COLO829 (cell line): ENCODE data around the gene SERTAD1.
"Not testable (repeated sequence)": the region's sequence is repeated elsewhere in the genome, so short reads cannot be mapped to it uniquely, and the experiment has no call there.

ENCODE experiments used
- DNase-seq: peaks from one replicate; pipeline ENCODE4 v3.0.0; 2012; ENCODE audit warnings: low spot score

Gene SERTAD1

DNA sequence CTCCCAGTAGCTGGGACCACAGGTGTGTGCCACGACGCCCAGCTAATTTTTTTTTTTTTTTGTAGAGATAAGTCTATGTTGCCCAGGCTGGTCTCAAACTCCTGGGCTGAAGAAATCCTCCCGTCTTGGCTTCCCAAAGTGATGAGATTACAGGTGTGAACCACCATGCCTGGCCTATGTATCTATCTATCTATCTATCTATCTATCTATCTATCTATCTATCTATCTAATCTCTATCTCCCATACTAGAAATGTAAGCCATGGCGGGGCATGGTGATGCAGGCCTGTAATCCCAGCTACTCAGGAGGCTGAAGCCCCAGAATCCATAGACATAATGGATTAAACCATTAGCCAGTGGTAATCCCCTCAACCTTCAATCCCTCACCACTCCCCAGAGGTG is 24.9 kb upstream of the SERTAD1 start:
- DNase-seq, result no peak

GRCh38 chr19:40449506-40449905 is 23.7 kb upstream of the SERTAD1 start:
- DNase-seq, result no peak

DNA sequence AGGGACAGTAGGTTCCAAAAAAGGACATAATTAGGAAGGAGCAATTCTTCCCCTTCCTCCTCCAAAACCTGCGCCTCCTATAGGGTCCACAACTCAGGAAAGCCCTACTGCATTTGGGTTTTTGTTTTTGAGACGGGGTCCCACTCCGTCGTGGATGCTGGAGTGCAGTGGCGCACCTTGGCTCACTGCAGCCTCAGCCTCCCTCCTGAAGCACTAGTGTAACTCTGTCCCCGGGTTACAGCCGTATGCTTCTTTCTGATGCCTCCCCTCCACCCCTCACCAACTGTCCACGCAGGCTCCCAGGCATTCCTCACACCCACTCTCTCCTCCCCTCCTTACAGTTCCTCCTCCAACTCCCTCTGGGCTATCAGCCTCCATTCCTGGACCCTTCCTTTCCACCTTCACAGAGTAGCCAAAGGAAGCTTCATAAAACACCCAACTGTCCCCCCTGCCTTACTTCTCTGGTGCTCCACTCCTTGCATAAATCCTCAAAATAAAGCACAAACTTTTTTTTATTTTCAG is 20.5 kb upstream of the SERTAD1 start:
- DNase-seq, result no peak

- DNase-seq, result peak; percentile 15
These were observed 20.0 kb upstream of the SERTAD1 start for GRCh38 chr19:40445780-40446262.

GRCh38 chr19:40444825-40445312 is 19.1 kb upstream of the SERTAD1 start:
- no peak for DNase-seq

- peak; percentile 95 for DNase-seq
These were observed 18.4 kb upstream of the SERTAD1 start, which contains the start of gene SERTAD3 for GRCh38 chr19:40444000-40444824. SERTAD3 (minus strand) TSS chr19:40444335; CDS start chr19:40442080, 2,255 bp downstream.

GRCh38 chr19:40443131-40443999 is 17.6 kb upstream of the SERTAD1 start:
- DNase-seq, result peak; percentile 100

DNA sequence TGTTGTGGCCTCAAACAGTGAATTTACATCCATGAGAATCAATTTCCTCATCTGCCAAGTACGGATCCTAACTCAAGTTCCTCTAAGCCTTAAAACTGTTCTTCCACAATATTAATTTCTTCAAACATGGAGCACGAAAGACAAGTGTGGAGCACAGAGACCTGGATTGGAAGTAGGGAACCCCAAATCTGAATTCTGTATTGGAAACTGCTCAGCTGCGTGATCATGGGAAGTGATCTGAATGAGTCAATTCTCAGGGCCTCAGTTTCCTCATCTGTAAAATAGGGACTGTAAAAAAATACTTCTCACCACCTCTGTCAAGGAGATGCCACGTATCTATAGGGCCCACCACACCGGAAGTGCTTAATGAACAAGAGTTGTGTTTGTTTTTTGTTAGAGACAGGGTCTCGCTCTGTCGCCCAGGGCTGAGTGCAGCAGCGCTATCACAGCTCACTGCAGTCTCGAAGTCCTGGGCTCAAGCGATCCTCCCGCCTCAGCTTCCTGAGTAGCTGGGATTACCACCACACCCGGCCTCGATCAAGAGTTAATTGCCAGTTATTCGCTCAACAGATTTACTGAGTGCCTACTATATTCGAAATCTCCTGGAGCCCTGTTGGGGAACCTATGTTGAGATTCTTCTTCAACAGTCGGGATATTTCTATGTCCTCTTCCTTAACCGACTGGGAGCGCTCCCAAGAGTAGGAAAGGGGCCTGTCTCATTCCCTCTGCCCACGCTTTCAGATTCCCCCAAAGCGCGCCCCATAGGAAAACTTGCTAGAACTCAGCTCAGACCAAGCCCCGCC is 16.7 kb upstream of the SERTAD1 start:
- no peak for DNase-seq

- DNase-seq, result no peak
These were observed 16.0 kb upstream of the SERTAD1 start for GRCh38 chr19:40441719-40442253.

DNA sequence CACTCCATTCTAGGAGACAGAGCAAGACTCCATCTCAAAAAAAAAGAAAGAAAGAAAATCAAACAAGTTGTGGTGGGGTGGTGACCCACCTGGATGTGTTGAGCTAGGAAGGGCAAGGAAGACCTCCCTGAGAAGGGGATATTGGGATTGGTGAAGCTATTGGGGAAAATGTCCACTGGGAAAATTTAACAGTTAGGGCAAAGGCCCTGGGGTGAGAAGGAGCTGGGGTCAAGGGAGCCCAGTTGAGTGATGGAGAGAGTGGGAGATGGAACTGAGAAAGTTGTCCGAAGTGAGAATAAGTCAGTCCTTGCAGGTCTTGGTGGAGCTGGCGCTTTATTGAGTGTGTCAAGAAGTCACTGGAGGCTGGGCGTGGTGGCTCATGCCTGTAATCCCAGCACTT is 12.5 kb upstream of the SERTAD1 start:
- DNase-seq, result no peak

- peak; percentile 70 for DNase-seq
These were observed 7.8 kb upstream of the SERTAD1 start for GRCh38 chr19:40433391-40434216.

- DNase-seq, result not testable (repeated sequence)
These were observed 7.0 kb upstream of the SERTAD1 start for GRCh38 chr19:40432760-40433159.

DNA sequence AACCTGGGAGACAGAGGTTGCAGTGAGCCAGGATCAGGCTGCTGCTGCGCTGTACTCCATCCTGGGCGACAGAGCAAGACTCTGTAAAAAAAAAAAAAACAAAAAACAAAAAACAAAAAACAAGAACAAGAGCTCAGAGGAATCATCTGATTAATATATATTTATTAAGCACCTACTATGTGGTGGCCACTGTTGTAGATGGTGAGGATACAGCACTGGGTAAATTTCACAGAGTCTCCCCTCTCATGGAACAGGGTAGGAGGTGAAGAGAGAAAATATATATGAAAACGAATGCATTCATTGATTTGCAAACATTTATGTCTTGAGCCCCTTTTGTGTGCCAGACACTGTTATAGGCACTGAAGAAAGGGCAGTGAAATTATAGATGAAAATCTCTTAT is 5.9 kb upstream of the SERTAD1 start:
- no peak for DNase-seq

DNA sequence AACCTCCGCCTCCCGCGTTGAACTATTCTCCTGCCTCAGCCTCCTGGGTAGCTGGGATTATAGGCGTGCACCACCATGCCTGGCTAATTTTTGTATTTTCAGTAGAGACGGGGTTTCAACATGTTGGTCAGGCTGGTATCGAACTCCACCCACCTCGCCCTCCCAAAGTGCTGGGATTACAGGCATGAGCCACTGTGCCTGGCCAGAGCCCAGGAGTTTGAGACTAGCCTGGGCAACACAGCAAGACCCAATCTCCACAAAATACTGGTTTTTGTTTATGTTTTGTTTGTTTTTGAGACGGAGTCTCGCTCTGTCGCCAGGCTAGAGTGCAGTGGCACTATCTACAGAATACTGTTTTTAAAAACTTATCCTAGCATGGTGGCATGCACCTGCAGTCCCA is 4.5 kb upstream of the SERTAD1 start:
- DNase-seq, result not testable (repeated sequence)

- DNase-seq, result not testable (repeated sequence)
These were observed 2.4 kb upstream of the SERTAD1 start for GRCh38 chr19:40428197-40428596.

DNA sequence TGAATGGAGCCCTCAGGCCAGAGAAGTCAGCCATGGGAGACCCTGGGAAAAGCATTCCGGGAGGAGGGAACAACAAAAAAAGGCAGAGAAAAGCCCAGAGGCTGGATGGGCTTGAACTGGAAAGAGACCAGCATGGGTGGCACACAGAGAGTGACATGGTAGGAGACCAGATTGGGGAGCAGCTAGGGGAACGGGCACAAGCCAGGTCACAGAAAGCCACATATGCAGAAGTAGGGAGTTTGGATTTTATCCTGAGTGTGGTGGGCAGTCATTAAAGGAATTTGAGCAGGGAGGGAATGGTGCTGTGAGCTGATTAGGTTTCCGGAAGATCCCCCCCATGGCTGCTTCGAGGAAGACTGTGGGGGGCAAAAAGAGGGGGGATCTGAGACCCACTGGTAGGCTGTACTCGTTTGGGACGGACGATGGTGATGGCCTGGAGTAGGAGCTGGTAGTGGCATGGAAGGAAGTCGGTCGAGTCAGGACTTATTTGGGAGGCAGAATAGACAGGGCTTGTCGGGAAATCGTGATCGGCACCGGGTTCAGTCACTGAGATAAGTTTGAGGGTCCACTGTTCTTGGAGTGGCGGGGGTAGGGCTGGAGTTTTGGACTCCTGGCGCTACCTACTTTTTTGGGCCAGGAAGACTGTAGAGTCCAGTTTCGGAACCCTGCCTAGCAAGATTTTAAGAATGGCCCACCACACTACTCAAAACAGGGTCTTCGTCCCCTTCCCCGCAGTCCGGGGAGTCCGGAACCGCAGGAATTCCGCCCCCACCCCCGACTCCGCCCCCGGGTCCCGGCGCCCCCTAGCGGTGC is 949 bp downstream of the SERTAD1 start:
- no peak for DNase-seq

- DNase-seq, result no peak
These were observed 1.9 kb downstream of the SERTAD1 start for GRCh38 chr19:40423938-40424337.

DNA sequence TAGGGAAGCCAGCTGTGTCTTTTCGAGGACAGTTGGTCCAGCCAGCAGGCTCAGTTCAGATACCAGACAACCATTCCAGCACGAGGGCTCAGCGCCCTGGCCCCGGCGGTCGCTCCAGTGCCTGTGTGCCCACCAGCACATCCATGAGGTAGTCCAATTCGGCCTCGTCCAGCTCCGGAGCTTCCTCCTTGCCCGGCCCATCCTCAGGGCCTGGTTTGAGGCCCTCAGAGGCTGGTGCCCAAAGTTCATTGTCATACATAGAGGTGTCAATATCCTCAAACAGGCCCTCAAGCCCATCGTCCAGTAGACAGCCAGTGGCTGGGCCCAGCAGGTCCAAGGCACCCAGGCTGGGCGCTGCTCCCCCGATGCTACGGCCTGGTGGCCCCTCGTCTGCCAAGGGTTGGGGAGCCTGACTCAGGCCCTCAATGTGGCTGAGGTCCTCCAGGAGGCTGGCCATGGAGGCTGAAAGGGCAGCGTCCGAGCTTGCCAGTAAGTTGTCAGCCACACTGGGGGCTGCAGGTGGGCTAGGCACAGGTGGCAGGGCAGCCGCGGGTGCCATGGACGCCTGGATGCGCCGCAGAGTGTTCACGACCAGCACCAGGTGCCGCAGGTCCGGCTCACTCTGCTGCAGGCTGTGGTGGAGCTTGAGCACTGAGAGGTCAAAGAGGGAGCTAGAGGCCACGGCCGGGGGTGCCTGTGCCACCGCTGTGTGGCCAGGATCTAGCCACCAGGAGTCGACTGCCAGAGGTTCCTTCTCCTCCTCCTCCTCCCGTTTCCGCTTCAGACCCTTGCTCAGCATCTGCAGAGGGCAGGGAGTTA is 2.8 kb downstream of the SERTAD1 start:
- DNase-seq, result no peak
